SU-DHL-6 (cell line): ENCODE results near the gene POLD4.
A peak's percentile ranks its signal among the peaks of the same experiment; 100 is the strongest.

ENCODE experiments used
- CTCF ChIP-seq: fragments of 200-600 bp; sonication (generic); IDR thresholded peaks from one replicate; pipeline ENCODE4 v1.5.1; 2017; ENCODE audit warnings: antibody characterized with exemption, mild to moderate bottlenecking, low read length, moderate library complexity; ENCODE audit not compliant: insufficient read depth, poor library complexity, severe bottlenecking
- EZH2phosphoT487 ChIP-seq: fragments of 200-600 bp; sonication (generic), shearing (Covaris generic); conservative IDR thresholded peaks from 2 replicates; pipeline ENCODE4 v1.6.1; 2018; ENCODE audit warnings: mild to moderate bottlenecking, antibody characterized with exemption, low read length, moderate library complexity, mixed read lengths

- peak; percentile 31 for TF ChIP-seq CTCF
- TF ChIP-seq EZH2phosphoT487 = no peak
Observed at GRCh38 chr11:67371189-67371910, 18.0 kb upstream of the POLD4 start.
